Muscle of leg (tissue), 11 donors: ENCODE results near the gene ITGA3. TPM values are rescaled to one million over a fixed set of nuclear protein-coding genes. Genes with fewer than 3 reads are reported as not detected.

Experiments used
- DNase-seq: peaks from one replicate; pipeline ENCODE4 v3.0.0; 2013
- H3K27ac ChIP-seq: one replicate; pipeline ENCODE4 v1.5.1; 2013; ENCODE audit warnings: mild to moderate bottlenecking, low read length, control low read depth
- H3K27me3 ChIP-seq: one replicate; pipeline ENCODE4 v1.6.1; 2013; ENCODE audit warnings: low read length; ENCODE audit not compliant: control insufficient read depth, insufficient read depth
- H3K36me3 ChIP-seq: one replicate; pipeline ENCODE4 v1.6.1; 2013; ENCODE audit warnings: low read length; ENCODE audit not compliant: control insufficient read depth, insufficient read depth
- H3K4me1 ChIP-seq: one replicate; pipeline ENCODE4 v1.6.1; 2013; ENCODE audit warnings: low read length; ENCODE audit not compliant: control insufficient read depth, insufficient read depth
- H3K4me3 ChIP-seq: one replicate; pipeline ENCODE4 v1.5.1; 2013; ENCODE audit warnings: low read length, control low read depth
- H3K9me3 ChIP-seq: replicated peaks from 2 replicates; pipeline ENCODE4 v1.6.1; 2013; ENCODE audit warnings: low read depth, low read length; ENCODE audit not compliant: control insufficient read depth
- WGBS: methylation state at CpG from one replicate; pipeline ENCODE4 v1.1.5; 2013; ENCODE audit warnings: missing lambda C conversion rate; ENCODE audit not compliant: insufficient coverage; 5-methylcytosine and 5-hydroxymethylcytosine counted together
- polyA plus RNA-seq, 8 donors: library from polyadenylated mRNA; unstranded; fragments of 120-200 nt; gene quantifications; one replicate each; pipeline versions ENCODE4 v1.2.1 to v1.2.3, GENCODE V29; 2013; ENCODE audit warnings: inconsistent platforms in 1 of 8, low replicate concordance in 1 of 8; ENCODE audit not compliant: insufficient read length in 8 of 8, insufficient read depth in 1 of 8
- total RNA-seq: library from RNA; stranded (reverse); fragments of 120-200 nt; gene quantifications from one replicate; pipeline ENCODE4 v1.2.4, GENCODE V29; 2013

Gene ITGA3
- total and polyA plus RNA-seq, 9 donors, result 14.8 to 31.8 (median 24.8) TPM

- no peaks in the 10 kb centered on the region for H3K9me3 ChIP-seq
These were observed 22.5 kb downstream of the ITGA3 start for GRCh38 chr17:50078430-50078829.

GRCh38 chr17:50079334-50080095 is 23.6 kb downstream of the ITGA3 start:
- Histone ChIP-seq H3K9me3 (no peaks in the 10 kb centered on the region), H3K4me3 (no peak overlapping the region), H3K27me3 (peaks cover 10% of the 10 kb centered on the region), H3K36me3 (peaks cover 38% of the 10 kb centered on the region), H3K27ac (peak overlapping the region; percentile 42), H3K4me1 (peaks cover 48% of the 10 kb centered on the region)
- 63% methylated on average over 7 of the region's 12 CpGs for WGBS
- peak; percentile 38 for DNase-seq

More at GRCh38 chr17:50078430-50078829, 22.5 kb downstream of the ITGA3 start:
- Histone ChIP-seq H3K4me1 (peaks cover 48% of the 10 kb centered on the region), H3K36me3 (peaks cover 41% of the 10 kb centered on the region), H3K27me3 (peaks cover 10% of the 10 kb centered on the region), H3K4me3 (no peak overlapping the region), H3K27ac (no peak overlapping the region)
- DNase-seq, result no peak
- WGBS, result 94% methylated on average over 2 of the region's 4 CpGs

- peak overlapping the region; percentile 42 for H3K27ac ChIP-seq
- peaks cover 10% of the 10 kb centered on the region for H3K27me3 ChIP-seq
- no peaks in the 10 kb centered on the region for H3K9me3 ChIP-seq
- no peak for DNase-seq
- WGBS, result 81% methylated on average over 5 of the region's 11 CpGs
- H3K4me3 ChIP-seq, result no peak overlapping the region
- peaks cover 48% of the 10 kb centered on the region for H3K4me1 ChIP-seq
- peaks cover 36% of the 10 kb centered on the region for H3K36me3 ChIP-seq
These were observed 24.2 kb downstream of the ITGA3 start for GRCh38 chr17:50080096-50080480.

- Histone ChIP-seq H3K36me3 (peaks cover 30% of the 10 kb centered on the region), H3K4me3 (no peak overlapping the region), H3K27ac (no peak overlapping the region), H3K9me3 (no peaks in the 10 kb centered on the region), H3K27me3 (peaks cover 10% of the 10 kb centered on the region), H3K4me1 (peaks cover 48% of the 10 kb centered on the region)
- WGBS, result 80% methylated on average over 3 of the region's 7 CpGs
- DNase-seq, result peak; percentile 59
These were observed 24.9 kb downstream of the ITGA3 start for GRCh38 chr17:50080827-50081226.

- WGBS, result 100% methylated on average over 1 of the region's 5 CpGs
- peaks cover 6% of the 10 kb centered on the region for H3K27me3 ChIP-seq
- peaks cover 40% of the 10 kb centered on the region for H3K4me1 ChIP-seq
- H3K9me3 ChIP-seq, result no peaks in the 10 kb centered on the region
- peaks cover 30% of the 10 kb centered on the region for H3K36me3 ChIP-seq
- H3K4me3 ChIP-seq, result no peak overlapping the region
- no peak overlapping the region for H3K27ac ChIP-seq
- no peak for DNase-seq
These were observed 25.8 kb downstream of the ITGA3 start for GRCh38 chr17:50081757-50082156.

GRCh38 chr17:50087246-50087911 is 31.5 kb downstream of the ITGA3 start:
- Histone ChIP-seq H3K4me3 (no peak overlapping the region), H3K36me3 (peaks cover 10% of the 10 kb centered on the region), H3K9me3 (no peaks in the 10 kb centered on the region), H3K27me3 (no peaks in the 10 kb centered on the region), H3K4me1 (no peaks in the 10 kb centered on the region), H3K27ac (no peak overlapping the region)
- peak; percentile 69 for DNase-seq
- 33% methylated on average over 1 of the region's 10 CpGs for whole genome bisulfite sequencing

GRCh38 chr17:50087912-50088405 is 32.0 kb downstream of the ITGA3 start:
- Histone ChIP-seq H3K27ac (no peak overlapping the region), H3K4me1 (no peaks in the 10 kb centered on the region), H3K36me3 (peaks cover 9% of the 10 kb centered on the region), H3K27me3 (no peaks in the 10 kb centered on the region), H3K9me3 (no peaks in the 10 kb centered on the region), H3K4me3 (no peak overlapping the region)
- DNase-seq, result no peak
- 64% methylated on average over 10 of the region's 19 CpGs for WGBS

GRCh38 chr17:50088952-50089825 is 33.3 kb downstream of the ITGA3 start:
- no peak for DNase-seq
- Histone ChIP-seq H3K27me3 (no peaks in the 10 kb centered on the region), H3K4me3 (no peak overlapping the region), H3K27ac (no peak overlapping the region), H3K36me3 (peaks cover 9% of the 10 kb centered on the region), H3K9me3 (no peaks in the 10 kb centered on the region), H3K4me1 (no peaks in the 10 kb centered on the region)
- WGBS, result 72% methylated on average over 21 of the region's 25 CpGs

GRCh38 chr17:50090071-50090470 is 34.2 kb downstream of the ITGA3 start:
- H3K27ac ChIP-seq, result no peak overlapping the region
- no peaks in the 10 kb centered on the region for H3K9me3 ChIP-seq
- no peak overlapping the region for H3K4me3 ChIP-seq
- peaks cover 9% of the 10 kb centered on the region for H3K36me3 ChIP-seq
- no peak for DNase-seq
- H3K4me1 ChIP-seq, result peaks cover 5% of the 10 kb centered on the region
- H3K27me3 ChIP-seq, result no peaks in the 10 kb centered on the region
- WGBS, result no CpG with 5 or more reads among the region's 6 CpGs
